ENCODE data around the gene FAIM.
A peak's percentile ranks its signal among the peaks of the same experiment; 100 is the strongest.
"Not testable (repeated sequence)": the region's sequence is repeated elsewhere in the genome, so short reads cannot be mapped to it uniquely, and the experiment has no call there.

The FAIM gene, protein sequence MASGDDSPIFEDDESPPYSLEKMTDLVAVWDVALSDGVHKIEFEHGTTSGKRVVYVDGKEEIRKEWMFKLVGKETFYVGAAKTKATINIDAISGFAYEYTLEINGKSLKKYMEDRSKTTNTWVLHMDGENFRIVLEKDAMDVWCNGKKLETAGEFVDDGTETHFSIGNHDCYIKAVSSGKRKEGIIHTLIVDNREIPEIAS

DNA sequence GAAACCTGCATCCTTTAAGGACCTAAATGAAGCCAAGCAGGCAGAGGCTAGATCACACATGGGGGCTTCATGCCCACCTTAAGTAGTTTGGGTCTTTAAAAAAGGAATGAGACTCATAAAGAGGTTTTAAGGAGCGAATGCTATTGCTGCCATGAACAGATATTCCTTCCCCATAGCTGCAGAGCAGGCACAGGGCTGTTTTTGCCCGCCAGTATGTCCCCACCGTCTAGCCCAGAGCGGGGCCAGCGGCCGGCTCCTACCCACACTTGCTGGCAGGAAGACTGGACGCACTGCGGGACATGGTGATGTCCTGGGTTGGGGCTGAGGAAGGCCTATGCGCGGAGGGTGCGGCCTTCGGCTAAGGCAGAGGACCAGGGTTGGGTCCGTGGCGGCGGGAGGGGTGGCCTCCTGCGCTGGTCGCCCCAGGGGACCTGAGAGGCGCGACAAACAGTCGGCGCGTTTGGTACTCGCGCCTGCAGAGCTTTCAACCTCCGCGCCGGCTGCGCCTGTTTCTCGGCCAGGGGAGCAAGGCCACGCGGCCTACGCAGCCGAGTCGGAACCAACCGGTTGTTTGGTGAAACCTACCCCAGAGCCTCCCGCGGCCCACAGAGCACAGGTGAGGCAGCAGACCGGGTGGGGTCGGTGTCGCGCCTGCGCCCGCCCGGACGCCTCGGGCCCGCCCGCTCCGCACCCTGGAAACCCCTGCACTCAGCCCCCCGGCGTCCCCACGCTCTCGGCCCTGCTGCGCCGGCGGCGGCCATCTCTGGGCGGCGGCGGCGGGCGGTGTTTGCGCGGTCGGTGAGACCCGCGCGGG lies at the start of gene FAIM:
Gene FAIM, plus strand, starts transcription at position 450 of the 814 bp plus-strand sequence. CDS start 10,956 bp downstream, outside the sequence.
- DNase-seq, result peak; percentile 85

DNA sequence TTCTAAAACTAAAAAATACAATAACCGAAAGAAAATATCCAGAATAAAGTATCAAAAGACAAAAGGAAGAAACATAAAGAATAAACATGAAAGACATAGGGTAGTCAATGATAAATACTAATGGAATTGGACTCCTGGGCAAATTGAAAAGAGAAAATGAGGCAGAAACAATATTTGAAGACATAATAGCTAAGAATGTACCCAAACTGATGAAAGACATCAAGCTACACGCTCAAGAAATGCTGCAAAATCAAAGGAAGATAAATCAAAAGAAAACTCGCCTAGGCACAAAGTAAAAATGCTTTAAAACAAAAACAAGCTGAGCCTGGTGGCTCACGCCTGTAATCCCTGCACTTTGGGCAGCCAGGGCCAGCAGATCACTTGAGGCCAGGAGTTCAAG lies 49.4 kb upstream of the FAIM start:
- no peak for DNase-seq

DNA sequence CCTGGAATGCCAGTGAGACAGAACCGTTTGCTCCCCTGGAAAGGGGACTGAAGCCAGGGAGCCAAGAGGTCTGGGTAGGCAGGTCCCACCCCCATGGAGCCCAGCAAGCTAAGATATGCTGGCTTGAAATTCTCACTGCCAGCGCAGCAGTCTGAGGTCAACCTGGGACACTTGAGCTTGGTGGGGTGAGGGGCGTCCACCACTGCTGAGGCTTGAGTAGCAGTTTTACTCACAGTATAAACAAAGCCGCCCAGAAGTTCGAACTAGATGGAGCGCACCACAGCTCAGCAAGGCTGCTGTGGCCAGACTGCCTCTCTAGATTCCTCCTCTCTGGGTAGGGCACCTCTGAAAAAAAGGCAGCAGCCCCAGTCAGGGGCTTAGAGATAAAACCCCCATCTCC lies 48.1 kb upstream of the FAIM start:
- DNase-seq, result no peak

DNA sequence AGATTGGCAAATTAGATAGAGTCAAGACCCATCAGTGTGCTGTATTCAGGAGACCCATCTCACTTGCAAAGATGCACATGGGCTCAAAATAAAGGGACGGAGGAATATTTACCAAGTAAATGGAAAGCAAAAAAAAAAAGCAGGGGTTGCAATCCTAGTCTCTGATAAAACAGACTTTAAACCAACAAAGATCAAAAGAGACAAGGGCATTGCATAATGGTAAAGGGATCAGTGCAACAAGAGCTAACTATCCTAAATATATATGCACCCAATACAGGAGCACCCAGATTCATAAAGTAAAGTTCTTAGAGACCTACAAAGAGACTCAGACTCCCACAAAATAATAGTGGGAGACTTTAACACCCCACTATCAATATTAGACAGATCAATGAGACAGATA lies 45.7 kb upstream of the FAIM start:
- DNase-seq, result not testable (repeated sequence)

DNA sequence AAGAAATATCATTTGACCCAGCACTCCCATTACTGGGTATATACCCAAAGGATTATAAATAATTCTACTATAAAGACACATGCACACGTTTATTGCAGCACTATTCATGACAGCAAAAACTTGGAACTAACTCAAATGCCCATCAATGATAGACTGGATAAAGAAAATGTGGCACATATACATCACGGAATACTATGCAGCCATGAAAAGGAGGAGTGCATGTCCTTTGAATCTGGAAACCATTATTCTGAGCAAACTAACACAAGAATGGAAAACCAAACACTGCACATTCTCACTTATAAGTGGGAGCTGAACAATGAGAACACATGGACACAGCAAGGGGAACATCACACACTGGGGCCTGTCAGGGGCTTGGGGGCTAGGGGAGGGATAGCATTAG lies 42.3 kb upstream of the FAIM start:
- not testable (repeated sequence) for DNase-seq

DNA sequence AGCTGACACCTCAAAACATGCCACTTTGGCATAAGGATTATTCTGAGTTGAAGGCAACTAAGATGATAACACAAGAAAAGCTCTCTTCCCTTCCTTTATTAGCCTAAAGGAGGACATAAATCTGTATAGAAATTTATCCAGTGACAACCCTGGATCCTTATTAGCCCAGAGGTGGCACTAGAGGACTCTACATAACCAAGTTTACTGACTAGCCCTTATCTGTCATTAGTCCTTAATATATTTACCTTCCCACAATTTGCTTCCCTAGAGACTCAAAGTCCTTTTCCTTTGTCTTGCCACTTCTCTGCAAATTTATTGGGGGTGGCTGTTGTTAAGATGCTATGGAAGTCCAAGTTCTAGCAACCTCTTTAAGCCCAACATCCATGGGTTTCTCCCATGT lies 41.2 kb upstream of the FAIM start:
- DNase-seq, result no peak

DNA sequence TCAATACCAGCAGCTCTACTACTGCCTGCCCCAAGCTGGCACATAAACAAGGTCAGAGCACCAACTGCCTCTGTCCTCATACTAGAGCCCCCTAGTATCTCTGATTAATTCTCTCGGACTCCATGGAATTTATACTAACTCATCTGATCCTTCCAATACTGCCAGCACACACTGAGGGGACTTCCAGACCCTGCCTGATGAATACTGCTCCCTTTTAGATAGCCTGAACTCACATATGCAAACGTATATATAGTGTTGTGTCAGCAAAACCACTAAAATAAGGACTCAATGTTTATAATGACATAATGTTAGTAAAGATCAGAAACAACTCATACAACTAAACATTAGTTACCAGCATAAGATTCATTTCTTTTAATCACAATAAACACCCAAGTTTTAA lies 39.5 kb upstream of the FAIM start:
- no peak for DNase-seq

DNA sequence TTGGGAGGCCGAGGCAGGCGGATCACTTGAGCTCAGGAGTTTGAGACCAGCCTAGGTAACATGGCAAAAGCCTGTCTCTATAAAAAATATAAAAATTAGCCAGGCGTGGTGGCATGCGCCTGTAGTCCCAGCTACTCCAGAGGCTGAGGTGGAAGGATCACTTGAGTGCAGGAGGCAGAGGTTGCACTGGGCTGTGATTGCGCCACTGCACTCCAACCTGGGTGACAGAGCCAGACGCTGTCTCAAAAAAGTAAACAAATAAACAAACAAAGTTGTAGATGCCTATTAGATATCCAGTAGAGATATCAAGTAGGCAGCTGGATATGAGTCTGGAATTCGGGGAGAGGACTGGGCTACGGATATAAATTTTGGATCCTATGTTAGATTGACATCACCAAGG lies 38.9 kb upstream of the FAIM start:
- not testable (repeated sequence) for DNase-seq

DNA sequence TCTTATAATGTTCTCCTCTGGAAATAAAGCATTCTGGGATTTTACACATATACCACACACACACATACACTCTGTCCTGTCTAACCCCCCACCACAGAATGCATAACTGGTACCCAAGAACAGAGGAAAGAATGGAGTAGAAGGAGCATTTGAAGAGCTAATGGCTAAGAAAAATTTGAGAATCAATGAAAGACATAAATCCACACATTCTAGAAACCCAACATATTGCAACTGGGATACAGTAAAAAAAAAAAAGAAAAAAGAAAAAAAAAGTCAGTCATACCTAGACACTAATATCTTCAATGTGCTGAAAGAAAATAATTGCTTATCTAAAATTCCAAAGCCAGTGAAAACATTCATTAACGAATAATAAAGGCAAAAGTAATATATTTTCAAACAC lies 35.4 kb upstream of the FAIM start:
- DNase-seq, result no peak

DNA sequence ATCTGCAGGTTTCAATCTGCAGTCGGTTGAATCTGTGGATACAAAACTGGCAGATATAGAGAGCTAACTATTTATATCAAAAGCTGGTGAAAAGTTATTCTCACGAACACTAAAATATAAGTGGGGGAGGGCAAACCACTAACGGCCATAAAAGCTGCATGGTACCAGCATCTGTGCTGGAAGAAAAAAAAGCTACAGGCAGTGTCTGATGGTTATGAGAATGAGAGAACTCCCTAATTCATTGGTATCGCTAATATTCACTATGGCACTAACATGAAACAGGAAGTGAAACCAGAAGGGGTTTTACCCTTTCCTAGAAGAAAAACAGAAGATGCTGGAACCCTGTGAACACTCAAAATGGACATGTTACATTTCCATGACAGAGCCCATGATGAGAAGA lies 30.4 kb upstream of the FAIM start:
- no peak for DNase-seq

DNA sequence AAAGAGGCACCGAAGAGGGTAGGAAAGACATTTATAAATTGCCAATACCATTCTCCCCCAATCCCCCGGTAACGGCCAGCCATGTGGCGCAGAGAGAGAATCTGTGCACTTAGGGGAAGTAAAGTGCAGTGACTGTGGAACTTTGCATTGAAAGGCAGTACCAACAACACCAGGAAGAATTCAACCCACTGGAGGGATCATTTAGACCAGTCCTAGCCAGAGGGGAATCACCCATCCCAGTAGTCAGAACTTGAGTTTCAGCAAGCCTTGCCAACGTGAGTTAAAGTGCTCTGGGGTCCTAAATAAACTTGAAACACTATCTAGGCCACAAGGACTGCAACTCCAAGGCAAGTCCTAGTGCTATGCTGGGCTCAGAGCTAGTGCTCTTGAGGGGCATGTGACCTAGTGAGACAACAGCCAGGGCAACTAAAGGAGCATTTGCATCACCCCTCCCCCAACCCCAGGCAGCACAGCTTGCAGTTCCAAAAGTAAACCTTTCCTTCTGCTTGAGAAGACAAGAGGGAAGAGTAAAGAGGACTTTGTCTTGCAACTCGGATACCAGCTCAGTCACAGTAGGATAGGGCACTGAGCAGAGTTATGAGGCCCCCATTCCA lies 29.5 kb upstream of the FAIM start:
- no peak for DNase-seq

DNA sequence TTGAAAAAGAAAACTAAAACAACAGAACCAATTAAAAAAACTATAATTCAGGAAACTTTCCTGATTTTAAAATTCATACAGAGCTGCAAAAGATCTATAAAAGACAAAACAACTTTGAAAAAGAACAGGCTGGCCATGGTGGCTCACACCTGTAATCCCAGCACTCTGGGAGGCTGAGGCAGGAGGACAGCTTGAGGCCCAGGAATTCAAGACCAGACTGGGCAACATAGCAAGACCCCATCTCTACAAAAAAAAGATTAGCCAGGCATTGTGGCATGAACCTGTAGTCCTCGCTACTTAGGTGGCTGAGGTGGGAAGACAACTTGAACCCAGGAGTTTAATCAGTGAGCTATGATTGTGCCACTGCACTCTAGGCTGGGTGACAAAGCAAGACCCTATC lies 21.2 kb upstream of the FAIM start:
- no peak for DNase-seq

DNA sequence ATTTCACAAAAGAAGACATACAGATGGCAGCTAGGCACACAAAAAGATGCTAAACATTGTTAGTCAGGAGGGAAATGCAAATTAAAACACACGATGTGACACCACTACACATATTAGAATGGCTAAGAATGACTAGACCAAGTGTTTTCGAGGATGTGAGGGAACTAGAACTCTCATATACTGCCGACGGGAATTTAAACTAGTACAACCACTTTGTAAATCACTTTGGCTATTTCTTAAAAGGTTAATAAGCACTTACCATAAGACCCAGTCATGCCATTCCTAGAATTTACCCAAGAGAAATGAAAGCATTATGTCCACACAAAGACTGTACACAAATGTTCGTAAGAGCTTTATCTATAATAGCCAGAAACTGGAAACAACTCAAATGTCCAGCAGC lies 20.1 kb upstream of the FAIM start:
- DNase-seq, result no peak

DNA sequence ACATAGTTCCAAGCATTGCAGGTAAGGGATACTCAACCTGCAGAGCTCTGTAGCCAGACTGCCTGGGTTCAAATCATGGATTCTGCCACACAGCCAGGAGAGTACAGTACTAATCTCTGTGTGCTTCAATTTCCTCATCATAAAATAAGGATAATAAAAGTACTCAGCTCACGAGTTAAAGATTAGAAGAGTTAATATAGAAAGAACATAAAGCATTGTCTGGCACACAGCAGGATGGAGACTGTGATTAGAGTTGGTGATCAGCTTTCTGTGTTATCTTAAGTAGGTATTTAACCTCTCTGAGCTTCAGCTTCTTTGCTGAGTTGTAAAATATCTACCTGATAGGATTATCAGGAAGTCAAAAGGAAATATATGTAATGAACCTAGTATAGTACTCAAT lies 17.2 kb upstream of the FAIM start:
- DNase-seq, result no peak

DNA sequence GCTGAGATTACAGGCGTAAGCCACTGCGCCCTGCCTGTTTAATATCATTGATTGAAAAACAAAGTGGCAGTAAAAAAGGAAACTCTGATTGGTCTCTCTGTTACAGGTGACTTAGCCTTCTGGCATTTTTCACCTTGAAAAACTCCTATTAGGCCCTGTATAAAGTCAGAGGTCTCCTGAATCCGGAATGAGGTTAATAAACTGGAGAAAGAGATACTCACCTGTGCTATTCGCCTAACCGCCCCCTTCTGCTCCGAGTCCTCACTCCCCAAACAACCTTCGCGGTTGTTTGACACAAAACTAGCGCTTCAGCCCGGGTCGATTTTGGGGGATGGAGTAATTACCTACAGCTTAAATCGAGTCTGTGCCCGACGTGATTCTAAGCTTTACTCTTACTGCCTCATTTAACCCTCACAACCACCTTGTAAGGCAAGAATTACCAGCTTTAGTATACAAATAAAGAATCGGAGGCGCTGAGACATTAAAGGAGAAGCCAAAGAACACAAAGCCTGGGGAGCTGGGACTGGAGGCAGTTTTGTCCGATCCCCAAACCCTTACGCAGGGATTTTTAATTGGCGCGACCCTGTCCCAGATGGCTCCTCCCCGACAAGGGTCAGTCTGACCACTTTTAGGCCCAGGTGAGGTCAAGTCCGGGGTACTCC lies 15.0 kb upstream of the FAIM start:
- DNase-seq, result no peak

DNA sequence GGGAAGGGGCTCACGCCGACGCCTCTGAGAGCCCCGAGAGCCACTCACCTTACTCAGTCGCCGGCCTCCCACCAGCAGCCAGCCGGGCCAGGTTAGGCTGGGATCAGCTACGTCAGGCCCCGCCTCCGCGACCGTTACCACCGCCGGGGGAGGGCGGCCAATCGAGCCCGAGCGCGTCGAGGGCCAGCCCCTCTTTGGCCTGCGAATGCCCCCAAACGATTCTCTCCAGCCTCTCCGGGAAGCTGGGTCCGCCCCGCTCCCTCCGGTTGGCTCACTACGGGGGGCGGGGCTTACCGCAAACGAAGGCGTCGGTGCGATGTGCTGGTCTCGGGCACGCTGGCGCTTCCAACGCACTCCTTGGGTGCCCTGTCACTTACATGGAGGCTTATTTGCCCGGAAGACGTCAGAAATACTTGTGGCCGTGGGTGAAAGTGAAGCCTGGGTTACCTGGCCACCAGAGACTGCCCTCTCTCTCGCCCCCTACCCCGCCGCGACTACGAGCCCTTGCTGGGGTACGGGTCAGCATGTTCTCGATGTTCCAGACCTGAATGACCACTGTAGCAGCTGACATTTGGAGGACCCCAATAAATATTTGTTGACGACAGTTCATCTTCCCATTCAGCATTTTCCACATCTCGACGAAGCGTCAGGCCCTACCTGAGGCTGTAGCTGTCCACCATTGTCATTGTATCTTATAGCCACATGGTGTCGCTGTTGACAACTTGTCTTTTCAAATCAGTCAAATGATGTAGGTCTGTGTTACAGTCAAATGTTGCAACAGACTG lies 14.2 kb upstream of the FAIM start, which contains the start of gene CEP70:
Gene CEP70, minus strand, starts transcription at position 111 of the 785 bp plus-strand sequence. CDS start 21,333 bp downstream, outside the sequence.
- peak; percentile 90 for DNase-seq

DNA sequence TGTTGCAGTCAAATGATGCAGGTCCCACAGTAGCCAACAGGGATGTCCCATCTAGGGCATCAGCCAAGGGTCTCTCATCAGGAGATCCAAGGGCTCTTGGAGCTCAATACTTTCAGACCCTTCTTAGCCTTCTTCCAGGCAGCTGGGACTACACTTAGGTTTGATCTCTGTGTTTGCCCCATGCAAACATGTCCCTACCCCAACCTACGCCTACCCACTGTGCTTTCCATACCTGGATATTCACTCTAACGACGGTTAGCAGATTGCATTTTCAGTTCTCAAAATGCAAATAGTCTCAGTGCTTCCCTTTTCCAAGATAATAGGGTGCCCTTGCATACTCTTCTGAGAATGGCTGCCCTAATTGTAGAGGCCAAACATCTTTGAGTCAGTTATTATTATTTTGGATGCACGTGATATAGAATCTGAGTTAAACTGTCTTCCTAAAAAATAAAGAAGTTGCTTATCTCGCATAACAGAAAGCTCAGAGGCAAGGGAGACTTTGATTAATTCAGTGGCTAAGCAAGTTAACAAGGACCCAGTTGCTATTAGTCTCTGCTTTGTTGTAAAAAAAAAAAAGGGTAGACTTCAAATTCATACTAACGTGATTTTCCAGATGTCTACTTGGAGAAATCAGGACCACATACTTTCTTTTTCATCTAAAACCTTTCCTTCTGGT lies 13.5 kb upstream of the FAIM start:
- no peak for DNase-seq

DNA sequence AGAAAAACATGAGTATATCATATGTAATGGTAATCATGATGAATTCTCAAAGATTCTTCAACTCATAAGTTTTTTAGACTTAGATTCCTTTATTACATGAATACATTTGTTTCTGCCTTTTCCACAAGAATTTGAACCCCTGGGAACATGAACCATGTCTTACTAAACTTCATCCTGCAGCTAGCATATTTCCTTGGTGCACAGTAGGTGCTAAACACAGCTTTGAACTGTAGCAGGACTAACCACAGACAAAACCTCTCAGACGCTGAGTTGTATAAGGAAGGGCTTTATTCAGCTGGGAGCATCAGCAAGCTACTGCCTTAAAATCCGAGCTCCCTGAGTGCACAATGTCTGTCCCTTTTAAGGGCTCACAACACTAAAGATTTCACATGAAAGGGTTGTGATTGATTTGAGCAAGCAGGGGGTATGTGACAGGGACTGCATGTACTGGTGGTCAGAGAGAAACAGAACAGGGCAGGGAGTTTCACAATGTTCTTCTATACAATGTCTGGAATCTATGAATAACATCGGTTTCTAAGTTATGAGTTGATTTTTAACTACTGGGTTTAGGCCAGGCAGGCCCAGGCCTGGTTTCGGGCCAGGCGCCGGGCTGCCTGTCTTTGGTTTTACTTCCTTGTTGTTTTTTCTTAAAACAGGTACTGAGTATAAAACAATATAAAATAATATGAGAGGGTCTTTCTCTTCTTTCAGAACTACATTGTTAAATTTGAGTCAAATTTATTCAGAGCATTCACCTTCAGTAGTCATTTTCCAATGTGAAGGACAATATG lies 11.2 kb upstream of the FAIM start:
- not testable (repeated sequence) for DNase-seq

DNA sequence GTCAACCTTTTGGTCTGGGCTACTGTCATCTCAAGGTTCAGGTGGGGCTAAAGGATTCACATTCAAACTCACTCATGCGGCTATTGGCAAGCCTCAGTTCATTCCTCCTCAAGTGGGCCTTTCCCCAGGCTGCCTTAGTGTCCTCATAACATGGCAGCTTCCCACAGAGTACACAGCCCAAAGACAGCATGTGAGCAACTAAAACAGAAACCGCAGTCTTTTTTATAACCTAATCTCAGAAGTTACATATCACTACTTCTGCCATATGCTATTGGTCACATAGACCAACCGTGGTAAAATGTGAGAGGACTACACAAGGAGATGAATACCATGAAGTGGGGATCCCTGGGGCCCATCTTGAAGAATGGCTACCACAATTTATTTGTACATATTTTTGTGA lies 10.0 kb upstream of the FAIM start:
- DNase-seq, result no peak

DNA sequence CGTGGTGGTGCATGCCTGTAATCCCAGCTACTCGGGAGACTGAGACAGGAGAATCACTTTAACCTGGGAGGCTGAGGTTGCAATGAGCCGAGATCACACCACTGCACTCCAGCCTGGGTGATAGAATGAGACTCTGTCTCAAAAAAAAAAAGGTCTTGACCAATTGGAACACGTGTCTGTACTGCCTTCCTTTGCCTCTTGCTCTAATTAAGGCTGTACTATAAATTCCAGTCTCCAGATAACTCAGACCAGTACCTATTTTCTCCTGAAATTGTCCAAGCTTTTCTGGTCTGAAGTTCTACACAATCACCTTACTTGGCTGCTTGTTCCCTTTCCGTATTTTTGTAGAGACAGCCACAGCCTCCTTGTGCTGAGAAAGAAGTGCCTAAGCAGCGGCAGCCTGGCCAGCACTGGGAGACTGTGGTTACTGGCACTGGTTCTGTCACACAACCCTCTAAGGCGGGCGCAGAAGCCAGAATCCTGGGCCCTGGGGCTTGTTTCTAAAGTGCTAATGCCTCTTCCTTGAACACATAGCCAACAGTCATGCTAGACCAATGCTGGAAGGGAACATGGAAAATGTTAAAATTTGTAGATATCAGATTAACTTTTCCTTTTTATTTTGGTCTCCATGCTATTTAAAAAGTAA lies 8.3 kb upstream of the FAIM start:
- DNase-seq, result no peak

DNA sequence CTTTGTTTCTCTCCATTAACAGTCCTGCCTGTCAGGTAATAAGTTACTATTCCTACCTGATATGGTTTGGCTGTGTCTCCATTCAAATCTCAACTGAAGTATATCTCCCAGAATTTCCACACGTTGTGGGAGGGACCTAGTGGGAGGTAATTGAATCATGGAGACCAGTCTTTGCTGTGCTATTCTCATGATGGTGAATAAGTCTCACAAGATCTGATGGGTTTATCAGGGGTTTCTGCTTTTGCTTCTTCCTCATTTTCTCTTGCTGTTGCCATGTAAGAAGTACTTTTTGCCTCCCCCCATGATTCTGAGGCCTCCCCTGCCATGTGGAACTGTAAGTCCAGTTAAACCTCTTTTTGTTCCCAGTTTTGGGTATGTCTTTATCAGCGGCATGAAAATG lies 6.9 kb upstream of the FAIM start:
- DNase-seq, result not testable (repeated sequence)
